HCT116 (cell line): ENCODE measurements around the gene COL8A2. TPM values are rescaled to one million over a fixed set of nuclear protein-coding genes. Genes with fewer than 3 reads are reported as not detected.

ENCODE experiments used
- ATAC-seq: fragments of 200-7000 bp; cut with Tn5 transposase; 2 replicates; pipeline ENCODE4 v1.9.1; 2020; ENCODE audit warnings: mild to moderate bottlenecking, moderate library complexity
- BruUV-seq: library from RNA; stranded (reverse); fragments of 400-500 nt; replicated peaks from 2 replicates; lab custom pipeline; 2021; lab: Mats Ljungman, UMichigan
- CTCF ChIA-PET: fragments of 300-600 bp; sonication (Branson Sonifier 250); formaldehyde crosslinking; loops from one replicate; lab custom pipeline; 2021; ENCODE audit warnings: antibody characterized with exemption; lab: Charles Lee
- POLR2A ChIA-PET: fragments of 300-600, 350-600 bp; sonication (Branson Sonifier 250); formaldehyde crosslinking; loops from one replicate; lab custom pipeline; 2021; ENCODE audit warnings: antibody characterized with exemption; lab: Charles Lee
- RAD21 ChIA-PET, 2 experiments: fragments of 300-600 bp; sonication (Branson Sonifier 250); formaldehyde crosslinking; loops; one replicate each; lab custom pipeline; 2023; ENCODE audit warnings: low total read pairs in 2 of 2; ENCODE audit not compliant: uncharacterized antibody in 2 of 2, unreplicated experiment in 2 of 2, low non-redundant PET in 1 of 2; lab: Charles Lee
- DNase-seq: peaks from one replicate; pipeline ENCODE4 v3.0.0-alpha.2; 2010; ENCODE audit warnings: low read depth, low spot score
- H2AFZ ChIP-seq: fragments of 200-600 bp; shearing (Covaris generic), sonication (generic); 2 replicates; pipeline ENCODE4 v1.6.1; 2017; ENCODE audit warnings: low read depth, mixed run types, mixed read lengths, antibody characterized with exemption, low read length; ENCODE audit not compliant: poor library complexity, severe bottlenecking
- H3K27ac ChIP-seq: 2 replicates; pipeline ENCODE4 v1.5.1; 2012; ENCODE audit warnings: low read depth, low read length
- H3K27me3 ChIP-seq: fragments of 200-600 bp; sonication (generic); 2 replicates; pipeline ENCODE4 v1.6.1; 2016; ENCODE audit warnings: mixed run types, low read length, mixed read lengths; ENCODE audit not compliant: insufficient read depth
- H3K36me3 ChIP-seq, 2 experiments: fragments of 200-500 bp in 1 of 2; fragments of 200-600 bp in 1 of 2; sonication (Bioruptor generic) in 1 of 2; sonication (generic) in 1 of 2; 2 replicates each; pipeline versions ENCODE4 v1.5.1 to v1.6.1; 2014 to 2016; ENCODE audit warnings: low read length in 2 of 2, inconsistent platforms in 1 of 2, mixed read lengths in 1 of 2, mixed run types in 1 of 2; ENCODE audit not compliant: insufficient read depth in 2 of 2, control insufficient read depth in 1 of 2
- H3K4me1 ChIP-seq, 2 experiments: fragments of 200-600 bp in 1 of 2; sonication (generic) in 1 of 2; 2 replicates each; pipeline versions ENCODE4 v1.5.1 to v1.6.1; 2012 to 2017; ENCODE audit warnings: low read length in 2 of 2, inconsistent platforms in 1 of 2, mild to moderate bottlenecking in 1 of 2, mixed read lengths in 1 of 2, mixed run types in 1 of 2, moderate library complexity in 1 of 2; ENCODE audit not compliant: insufficient read depth in 2 of 2, control insufficient read depth in 1 of 2
- H3K4me2 ChIP-seq: fragments of 200-600 bp; sonication (generic); 2 replicates; pipeline ENCODE4 v1.6.1; 2017; ENCODE audit warnings: mixed run types, low read length, mixed read lengths
- H3K4me3 ChIP-seq, 2 experiments: fragments of 200-600 bp in 1 of 2; sonication (generic) in 1 of 2; replicated peaks in 1 of 2; 2 replicates each; pipeline ENCODE4 v1.5.1; 2011 to 2016; ENCODE audit warnings: low read length in 2 of 2, control low read depth in 1 of 2, low read depth in 1 of 2, mild to moderate bottlenecking in 1 of 2, mixed read lengths in 1 of 2, mixed run types in 1 of 2
- H3K79me2 ChIP-seq: fragments of 200-600 bp; sonication (generic); 2 replicates; pipeline ENCODE4 v1.6.1; 2017; ENCODE audit warnings: mild to moderate bottlenecking, mixed run types, low read length, moderate library complexity, mixed read lengths; ENCODE audit not compliant: insufficient read depth
- H3K9ac ChIP-seq: fragments of 200-600 bp; sonication (generic); 2 replicates; pipeline ENCODE4 v1.6.1; 2016; ENCODE audit warnings: low read length, mixed read lengths
- H3K9me2 ChIP-seq: fragments of 200-600 bp; sonication (generic), shearing (Covaris generic); 2 replicates; pipeline ENCODE4 v1.6.1; 2017; ENCODE audit warnings: mixed run types, mild to moderate bottlenecking, moderate library complexity; ENCODE audit not compliant: insufficient read depth
- H3K9me3 ChIP-seq, 2 experiments: fragments of 200-500 bp in 1 of 2; fragments of 200-600 bp in 1 of 2; sonication (Bioruptor generic) in 1 of 2; sonication (generic) in 1 of 2; 2 replicates each; pipeline ENCODE4 v1.6.1; 2014 to 2017; ENCODE audit warnings: low read length in 2 of 2, mixed read lengths in 2 of 2, inconsistent platforms in 1 of 2, low read depth in 1 of 2, mild to moderate bottlenecking in 1 of 2, mixed run types in 1 of 2, moderate library complexity in 1 of 2; ENCODE audit not compliant: control insufficient read depth in 1 of 2, insufficient read depth in 1 of 2
- H4K20me1 ChIP-seq: fragments of 200-600 bp; sonication (generic), shearing (Covaris generic); 2 replicates; pipeline ENCODE4 v1.6.1; 2017; ENCODE audit warnings: mixed run types, mild to moderate bottlenecking, moderate library complexity; ENCODE audit not compliant: insufficient read depth
- CBX3 ChIP-seq: IDR thresholded peaks from 2 replicates; pipeline ENCODE4 v1.6.1; 2012; ENCODE audit warnings: low read depth
- CTCF ChIP-seq, 3 experiments: fragments of 200-600 bp in 1 of 3; sonication (generic) in 1 of 3; IDR thresholded peaks in 2 of 3; conservative IDR thresholded peaks in 1 of 3; 2 replicates each; pipeline ENCODE4 v1.5.1; 2012 to 2017; ENCODE audit warnings: low read depth in 2 of 3, low read length in 2 of 3, antibody characterized with exemption in 1 of 3, borderline replicate concordance in 1 of 3, control low read depth in 1 of 3, mild to moderate bottlenecking in 1 of 3, mixed read lengths in 1 of 3, mixed run types in 1 of 3, moderate library complexity in 1 of 3; ENCODE audit not compliant: insufficient read depth in 1 of 3
- ELF1 ChIP-seq: IDR thresholded peaks from 2 replicates; pipeline ENCODE4 v1.6.1; 2012; ENCODE audit warnings: low read depth, borderline replicate concordance
- EZH2 ChIP-seq: fragments of 200-600 bp; sonication (generic); IDR thresholded peaks from 2 replicates; pipeline ENCODE4 v1.6.1; 2017; ENCODE audit warnings: antibody characterized with exemption, mixed run types
- FOSL1 ChIP-seq: IDR thresholded peaks from 2 replicates; pipeline ENCODE4 v1.6.1; 2012; ENCODE audit warnings: low read depth
- JUND ChIP-seq: IDR thresholded peaks from 2 replicates; pipeline ENCODE4 v1.6.1; 2012
- POLR2A ChIP-seq: IDR thresholded peaks from 2 replicates; pipeline ENCODE4 v1.7.0; 2011; ENCODE audit warnings: borderline replicate concordance; ENCODE audit not compliant: insufficient read depth, insufficient read length; ENCODE audit errors: extremely low read depth
- POLR2AphosphoS5 ChIP-seq: IDR thresholded peaks from 2 replicates; pipeline ENCODE4 v1.6.1; 2011; ENCODE audit warnings: mild to moderate bottlenecking, low read depth, low read length, moderate library complexity
- RAD21 ChIP-seq: IDR thresholded peaks from 2 replicates; pipeline ENCODE4 v1.6.1; 2012; ENCODE audit warnings: low read depth, mild to moderate bottlenecking
- YY1 ChIP-seq: IDR thresholded peaks from 2 replicates; pipeline ENCODE4 v1.6.1; 2011; ENCODE audit warnings: low read length, low read depth, moderate library complexity, mild to moderate bottlenecking; ENCODE audit not compliant: insufficient replicate concordance; ENCODE audit errors: extremely low read depth
- intact Hi-C: fragments of 100-400 bp; cut with micrococcal nuclease; formaldehyde crosslinking; loops from 2 replicates; pipeline ENCODE4 v1.10.0; 2022
- total RNA-seq: library from RNA; stranded (reverse); gene quantifications from one replicate; pipeline ENCODE4 v1.2.1, GENCODE V29; 2021; ENCODE audit not compliant: unreplicated experiment

COL8A2 gene
- total RNA-seq, 1 experiment from 2014 or later = 0.05 TPM

GRCh38 chr1:36118447-36119204 is 6.4 kb downstream of the COL8A2 start:
- intact Hi-C loops = no loop called here
- RAD21 ChIA-PET = no interaction called here
- no peak overlapping the region for H2AFZ ChIP-seq
- H3K4me2 ChIP-seq = no peak overlapping the region
- no peak overlapping the region for H3K9ac ChIP-seq
- no peaks in the 10 kb centered on the region for H3K9me3 ChIP-seq
- CTCF ChIA-PET = no interaction called here
- no peaks in the 10 kb centered on the region for H3K4me1 ChIP-seq
- H3K9me2 ChIP-seq = no peaks in the 10 kb centered on the region
- no peak for ATAC-seq
- H4K20me1 ChIP-seq = no peaks in the 10 kb centered on the region
- TF ChIP-seq POLR2A = no peak
- TF ChIP-seq YY1 = no peak
- TF ChIP-seq JUND = no peak
- no peak for TF ChIP-seq CTCF (IDR thresholded peaks at IDR 0.05 in 2 of 3, conservative IDR thresholded peaks at IDR 0.05 in 1 of 3; ENCODE audit: borderline replicate concordance in 1 of 3, insufficient read depth in 1 of 3, low read depth in 2 of 3, low read length in 2 of 3)
- TF ChIP-seq FOSL1 = no peak
- no peak for TF ChIP-seq CBX3
- TF ChIP-seq RAD21 = no peak
- no peak for TF ChIP-seq POLR2AphosphoS5
- no peak for TF ChIP-seq EZH2
- no peak for TF ChIP-seq ELF1
- H3K27ac ChIP-seq = no peak overlapping the region
- no peak for DNase-seq
- no peaks in the 10 kb centered on the region for H3K36me3 ChIP-seq
- H3K27me3 ChIP-seq = no peaks in the 10 kb centered on the region
- no peaks in the 10 kb centered on the region for H3K79me2 ChIP-seq
- POLR2A ChIA-PET = no interaction called here
- H3K4me3 ChIP-seq = no peak overlapping the region
- BruUV-seq = no TSS peak
